Left kidney (tissue), 2 donors: ENCODE results near the gene TRIM39. TPM values are rescaled to one million over a fixed set of nuclear protein-coding genes. Genes with fewer than 3 reads are reported as not detected.
A peak's percentile ranks its signal among the peaks of the same experiment; 100 is the strongest.
"Not testable (repeated sequence)": the region's sequence is repeated elsewhere in the genome, so short reads cannot be mapped to it uniquely, and the experiment has no call there.

Source experiments
- DNase-seq: peaks from one replicate; pipeline ENCODE4 v3.0.0-alpha.2; 2013
- polyA plus RNA-seq: library from polyadenylated mRNA; unstranded; fragments of 120-200 nt; gene quantifications from one replicate; pipeline ENCODE4 v1.2.1, GENCODE V29; 2013; ENCODE audit not compliant: insufficient read length

Gene TRIM39
- polyA plus RNA-seq, 1 donor: 16.2 TPM

DNA sequence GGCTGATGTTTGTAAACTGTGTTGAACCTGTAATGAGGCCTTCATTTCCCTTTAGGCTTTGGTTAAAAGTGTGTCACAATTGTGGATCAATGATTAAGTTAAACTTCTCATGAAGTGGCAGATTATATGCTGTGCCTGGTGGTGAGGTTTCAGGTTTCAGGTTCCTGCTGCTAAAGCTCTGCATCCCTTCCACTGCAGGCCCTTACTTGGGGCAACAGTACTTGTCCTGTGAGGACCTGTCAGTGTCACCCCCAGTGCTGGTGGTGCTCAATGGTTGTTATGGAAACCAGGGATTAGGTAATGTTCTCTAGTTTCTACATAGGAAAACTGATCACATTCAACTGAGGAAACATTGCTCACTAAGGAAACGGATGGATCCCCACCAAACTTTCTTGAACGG lies 36.7 kb downstream of the TRIM39 start:
- DNase-seq: no peak

DNA sequence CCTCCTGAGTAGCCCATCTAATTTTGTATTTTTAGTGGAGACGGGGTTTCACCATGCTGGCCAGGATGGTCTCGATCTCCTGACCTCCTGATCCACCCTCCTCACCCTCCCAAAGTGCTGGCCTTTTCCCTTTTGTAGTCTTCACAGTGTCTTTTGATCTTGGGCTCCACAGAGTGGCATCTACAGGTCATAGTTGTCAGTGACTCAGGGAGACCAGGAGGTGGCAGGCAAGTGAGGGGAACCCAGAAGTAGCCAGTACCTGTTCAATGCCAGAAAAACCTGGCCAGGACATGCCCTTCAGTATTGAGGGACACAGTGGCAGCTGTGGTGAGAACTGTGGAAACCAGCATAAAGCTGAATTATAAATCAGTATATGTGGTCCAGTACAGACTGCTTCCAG lies 37.9 kb downstream of the TRIM39 start:
- no peak for DNase-seq

DNA sequence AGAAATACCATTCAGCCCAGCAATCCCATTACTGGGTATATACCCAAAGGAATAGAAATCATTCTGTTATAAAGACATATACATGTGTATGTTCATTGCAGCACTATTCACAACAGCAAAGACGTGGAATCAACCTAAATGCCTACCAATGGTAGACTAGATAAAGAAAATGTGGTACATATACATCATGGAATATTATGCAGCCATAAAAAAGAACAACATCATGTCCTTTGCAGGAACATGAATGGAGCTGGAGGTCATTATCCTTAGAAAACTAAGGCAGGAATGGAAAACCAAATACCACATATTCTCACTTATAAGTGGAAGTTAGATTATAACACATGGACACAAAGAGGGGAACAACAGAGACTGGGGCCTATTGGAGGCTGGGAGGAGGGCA lies 42.6 kb downstream of the TRIM39 start:
- not testable (repeated sequence) for DNase-seq

DNA sequence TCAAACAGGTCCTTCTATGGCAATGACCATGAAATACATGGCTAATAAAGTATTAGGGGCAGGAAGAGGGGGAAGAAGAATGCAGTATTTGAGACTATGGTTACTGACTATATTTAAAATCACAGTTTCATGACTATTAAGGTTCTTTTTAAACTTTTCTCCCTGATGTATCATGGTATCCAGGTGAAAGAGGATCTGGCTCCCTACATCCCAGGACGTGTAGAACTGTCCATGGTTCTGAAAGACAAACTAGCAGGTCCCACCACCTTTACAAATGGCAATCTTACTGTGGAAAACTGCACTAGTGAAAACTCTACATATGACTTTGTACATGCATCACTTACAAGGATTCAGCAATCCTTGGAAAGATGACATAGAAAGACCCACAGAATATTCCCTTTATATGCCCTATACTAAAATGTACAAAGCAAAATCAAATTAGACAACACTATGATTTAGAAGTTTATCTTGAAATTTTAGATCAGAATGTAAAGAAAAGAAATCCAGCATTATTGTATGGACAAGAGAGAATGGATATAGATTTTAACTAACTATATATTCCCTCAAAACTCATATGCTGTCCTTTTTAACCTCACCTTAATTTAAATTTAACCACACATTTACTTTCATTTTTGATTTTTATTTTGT lies 51.7 kb downstream of the TRIM39 start:
- DNase-seq: peak; percentile 58

DNA sequence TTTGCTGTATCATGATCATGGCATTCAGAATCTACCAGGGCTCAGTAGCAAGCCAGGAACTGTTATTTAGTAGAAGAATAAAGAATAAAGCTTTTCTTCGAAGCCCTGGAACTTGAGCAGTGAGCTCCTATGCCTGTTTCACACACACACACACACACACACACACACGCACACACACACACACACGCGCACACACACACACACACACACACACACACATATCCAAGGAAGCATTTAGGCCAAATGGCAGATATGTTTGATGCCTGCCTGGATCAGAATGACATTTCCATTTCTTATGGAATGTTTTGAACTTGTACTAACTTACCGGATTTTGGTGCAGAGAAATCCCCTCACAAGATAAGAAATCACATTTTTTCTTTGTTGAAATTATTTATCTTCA lies 53.7 kb downstream of the TRIM39 start:
- DNase-seq: no peak

DNA sequence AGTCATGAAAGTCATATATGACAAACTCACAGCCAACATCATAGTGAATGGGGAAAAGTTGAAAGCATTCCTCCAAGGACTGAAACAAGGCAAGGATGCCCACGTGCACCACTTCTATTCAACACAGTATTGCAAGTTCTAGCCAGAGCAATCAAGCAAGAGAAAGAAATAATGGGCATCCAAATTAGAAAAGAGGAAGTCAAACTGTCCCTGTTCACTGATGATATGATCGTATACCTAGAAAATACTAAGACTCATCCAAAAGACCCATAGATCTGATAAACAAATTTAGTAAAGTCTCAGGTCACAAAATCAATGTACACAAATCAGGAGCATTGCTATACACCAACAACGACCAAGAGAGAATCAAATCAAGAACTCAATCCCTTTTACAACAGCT lies 59.4 kb downstream of the TRIM39 start:
- no peak for DNase-seq

DNA sequence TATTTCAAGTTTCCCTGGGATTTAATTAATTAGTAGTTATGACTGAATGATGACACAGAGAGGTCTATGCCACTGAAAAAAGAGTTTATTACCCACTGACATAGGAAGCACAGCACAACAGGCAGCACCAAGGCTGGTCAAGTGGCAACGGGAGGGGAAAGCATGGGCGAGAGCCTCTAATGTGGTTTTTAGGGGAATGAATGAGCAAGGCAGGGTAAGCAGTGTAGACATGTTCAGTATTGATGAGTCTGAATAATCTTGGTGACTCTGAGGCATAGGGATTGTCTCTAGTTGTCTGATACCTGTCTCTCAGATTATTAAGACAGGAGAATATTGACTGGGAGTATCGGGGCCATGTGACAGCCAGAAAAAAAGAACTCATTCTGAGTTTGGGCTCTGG lies 64.5 kb downstream of the TRIM39 start:
- no peak for DNase-seq

Other genes with a start within 250 kb of the TRIM39 start
- gene TRIM31, start 213.8 kb upstream of the TRIM39 start, polyA plus RNA-seq: not detected
- not detected for gene TRIM40, start 190.8 kb upstream of the TRIM39 start, polyA plus RNA-seq
- 0.27 TPM for gene TRIM10, start 165.7 kb upstream of the TRIM39 start, polyA plus RNA-seq
- gene TRIM15, start 163.4 kb upstream of the TRIM39 start, polyA plus RNA-seq: 0.08 TPM
- gene TRIM26, start 113.5 kb upstream of the TRIM39 start, polyA plus RNA-seq: 39.7 TPM
- gene RPP21, start 18.2 kb downstream of the TRIM39 start, polyA plus RNA-seq: 23.3 TPM
- 85.1 TPM for gene HLA-E, start 162.6 kb downstream of the TRIM39 start, polyA plus RNA-seq
- 98.1 TPM for gene GNL1, start 229.6 kb downstream of the TRIM39 start, polyA plus RNA-seq
- gene PRR3, start 230.4 kb downstream of the TRIM39 start, polyA plus RNA-seq: 40.2 TPM
- 76.0 TPM for gene ABCF1, start 244.5 kb downstream of the TRIM39 start, polyA plus RNA-seq